HUES48 (cell line): Measurements from ENCODE around the gene CCNL2.

Experiments
- H3K27ac ChIP-seq: one replicate; pipeline ENCODE4 v1.7.0; 2013; ENCODE audit warnings: low read depth, low read length, inconsistent platforms
- H3K27me3 ChIP-seq: 2 replicates; pipeline ENCODE4 v1.6.1; 2013; ENCODE audit warnings: mild to moderate bottlenecking, low read length; ENCODE audit not compliant: control insufficient read depth, insufficient read depth
- H3K36me3 ChIP-seq: 2 replicates; pipeline ENCODE4 v1.6.1; 2013; ENCODE audit warnings: low read length; ENCODE audit not compliant: control insufficient read depth, insufficient read depth
- H3K4me1 ChIP-seq: 2 replicates; pipeline ENCODE4 v1.6.1; 2013; ENCODE audit warnings: mild to moderate bottlenecking, low read length; ENCODE audit not compliant: control insufficient read depth, insufficient read depth
- H3K4me3 ChIP-seq: 2 replicates; pipeline ENCODE4 v1.5.1; 2013; ENCODE audit warnings: mild to moderate bottlenecking, low read depth, low read length
- H3K9ac ChIP-seq: 2 replicates; pipeline ENCODE4 v1.6.1; 2013; ENCODE audit warnings: mild to moderate bottlenecking, low read depth, low read length, moderate library complexity
- H3K9me3 ChIP-seq: 2 replicates; pipeline ENCODE4 v1.6.1; 2013; ENCODE audit warnings: low read length; ENCODE audit not compliant: control insufficient read depth, insufficient read depth

Gene CCNL2

GRCh38 chr1:1367315-1367714, 31.8 kb downstream of the CCNL2 start:
- Histone ChIP-seq H3K4me1 (no peaks in the 10 kb centered on the region), H3K4me3 (no peak overlapping the region), H3K27me3 (no peaks in the 10 kb centered on the region), H3K9me3 (peaks cover 18% of the 10 kb centered on the region), H3K27ac (no peak overlapping the region), H3K9ac (no peak overlapping the region), H3K36me3 (no peaks in the 10 kb centered on the region)

DNA sequence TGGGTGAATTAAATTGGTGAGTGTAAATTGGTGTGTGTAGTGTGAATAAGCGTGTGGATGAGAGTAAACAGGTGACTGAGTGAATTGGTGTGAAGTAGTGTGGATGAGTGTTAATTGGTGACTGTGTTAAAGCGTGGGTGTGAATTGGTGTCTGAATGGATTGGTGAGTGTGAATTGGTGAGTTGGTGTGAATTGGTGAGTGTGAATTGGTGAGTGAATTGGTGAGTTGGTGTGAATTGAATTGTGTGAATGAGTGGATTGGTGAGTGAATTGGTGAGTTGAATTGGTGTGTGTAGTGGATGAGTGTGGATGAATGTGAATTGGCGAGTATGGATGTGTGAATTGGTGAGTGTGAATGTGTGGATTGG, 32.5 kb downstream of the CCNL2 start:
- Histone ChIP-seq H3K4me1 (no peaks in the 10 kb centered on the region), H3K27me3 (no peaks in the 10 kb centered on the region), H3K4me3 (no peak overlapping the region), H3K27ac (no peak overlapping the region), H3K36me3 (no peaks in the 10 kb centered on the region), H3K9ac (no peak overlapping the region), H3K9me3 (peaks cover 18% of the 10 kb centered on the region)

- H3K27me3 ChIP-seq = no peaks in the 10 kb centered on the region
- peaks cover 18% of the 10 kb centered on the region for H3K9me3 ChIP-seq
- H3K27ac ChIP-seq = no peak overlapping the region
- H3K4me1 ChIP-seq = no peaks in the 10 kb centered on the region
- H3K36me3 ChIP-seq = no peaks in the 10 kb centered on the region
- no peak overlapping the region for H3K9ac ChIP-seq
- H3K4me3 ChIP-seq = no peak overlapping the region
These were observed 33.0 kb downstream of the CCNL2 start for GRCh38 chr1:1365875-1366698.

DNA sequence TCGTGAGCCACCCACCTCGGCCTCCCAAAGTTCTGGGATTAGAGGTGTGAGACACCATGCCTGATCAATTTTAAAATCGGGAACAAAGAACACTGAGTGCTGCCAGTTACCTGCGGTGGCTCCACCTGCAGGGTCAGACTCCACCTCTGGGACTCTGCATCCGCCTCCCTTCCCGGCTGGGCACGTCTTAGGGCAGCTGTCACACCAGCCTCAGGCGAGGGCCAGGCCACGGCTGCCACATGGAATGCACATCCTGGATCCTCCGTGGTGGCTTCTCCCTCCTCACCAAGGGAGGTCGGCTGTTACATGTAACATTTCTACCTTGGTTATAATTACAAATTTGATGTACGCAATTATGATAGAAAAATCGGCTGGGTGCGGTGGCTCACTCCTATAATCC, 34.9 kb downstream of the CCNL2 start:
- Histone ChIP-seq H3K27ac (no peak overlapping the region), H3K9me3 (peaks cover 18% of the 10 kb centered on the region), H3K4me1 (peaks cover 4% of the 10 kb centered on the region; the same call in 1 of the 2 replicates), H3K4me3 (no peak overlapping the region), H3K9ac (no peak overlapping the region), H3K27me3 (no peaks in the 10 kb centered on the region), H3K36me3 (no peaks in the 10 kb centered on the region)

- no peak overlapping the region for H3K9ac ChIP-seq
- no peaks in the 10 kb centered on the region for H3K27me3 ChIP-seq
- H3K9me3 ChIP-seq = peaks cover 13% of the 10 kb centered on the region; the same call in 1 of the 2 replicates
- H3K36me3 ChIP-seq = no peaks in the 10 kb centered on the region
- H3K4me1 ChIP-seq = peaks cover 19% of the 10 kb centered on the region
- H3K4me3 ChIP-seq = no peak overlapping the region
- peak overlapping the region; percentile 38 for H3K27ac ChIP-seq
These were observed 37.1 kb downstream of the CCNL2 start for GRCh38 chr1:1361982-1362423.

GRCh38 chr1:1361233-1361981, 37.7 kb downstream of the CCNL2 start:
- H3K9ac ChIP-seq = no peak overlapping the region
- H3K27me3 ChIP-seq = no peaks in the 10 kb centered on the region
- H3K4me3 ChIP-seq = no peak overlapping the region
- H3K4me1 ChIP-seq = peaks cover 19% of the 10 kb centered on the region
- peak overlapping the region; percentile 38 for H3K27ac ChIP-seq
- H3K9me3 ChIP-seq = peaks cover 7% of the 10 kb centered on the region; the same call in 1 of the 2 replicates
- H3K36me3 ChIP-seq = no peaks in the 10 kb centered on the region

- peak overlapping the region; percentile 29 for H3K27ac ChIP-seq
- no peaks in the 10 kb centered on the region for H3K36me3 ChIP-seq
- H3K4me1 ChIP-seq = peaks cover 19% of the 10 kb centered on the region
- no peaks in the 10 kb centered on the region for H3K27me3 ChIP-seq
- H3K9me3 ChIP-seq = no peaks in the 10 kb centered on the region
- H3K4me3 ChIP-seq = no peak overlapping the region
- no peak overlapping the region for H3K9ac ChIP-seq
These were observed 38.5 kb downstream of the CCNL2 start for GRCh38 chr1:1360506-1361169.

GRCh38 chr1:1359664-1360468, 39.3 kb downstream of the CCNL2 start:
- H3K9ac ChIP-seq = no peak overlapping the region

GRCh38 chr1:1359308-1359663, 39.8 kb downstream of the CCNL2 start:
- Histone ChIP-seq H3K9me3 (no peaks in the 10 kb centered on the region), H3K36me3 (no peaks in the 10 kb centered on the region), H3K4me1 (peaks cover 19% of the 10 kb centered on the region), H3K27me3 (peaks cover 12% of the 10 kb centered on the region), H3K4me3 (no peak overlapping the region), H3K27ac (peak overlapping the region; percentile 59), H3K9ac (no peak overlapping the region)

More at GRCh38 chr1:1359664-1360468, 39.3 kb downstream of the CCNL2 start:
- Histone ChIP-seq H3K9me3 (no peaks in the 10 kb centered on the region), H3K27ac (peak overlapping the region; percentile 59), H3K27me3 (peaks cover 6% of the 10 kb centered on the region), H3K36me3 (no peaks in the 10 kb centered on the region), H3K4me3 (no peak overlapping the region), H3K4me1 (peaks cover 19% of the 10 kb centered on the region)

- Histone ChIP-seq H3K4me1 (peaks cover 19% of the 10 kb centered on the region), H3K9ac (no peak within 1 kb of the TSS), H3K27me3 (peaks cover 16% of the 10 kb centered on the region), H3K4me3 (peak within 1 kb of the TSS; percentile 5; the same call in 1 of the 2 replicates), H3K27ac (peak within 1 kb of the TSS; percentile 59), H3K9me3 (no peaks in the 10 kb centered on the region), H3K36me3 (no peaks in the 10 kb centered on the region)
These were observed 40.5 kb downstream of the CCNL2 start, which contains the start of gene MXRA8 for GRCh38 chr1:1358433-1359271. Gene MXRA8, minus strand, starts transcription at chr1:1358555. Its CDS starts 51 bp downstream, at chr1:1358504.
